Hepatocyte (in vitro differentiated cells): ENCODE results near the gene SEPTIN10. TPM values are rescaled to one million over a fixed set of nuclear protein-coding genes. Genes with fewer than 3 reads are reported as not detected.

Experiments
- DNase-seq: peaks from one replicate; pipeline ENCODE4 v3.0.0-alpha.2; 2016; ENCODE audit warnings: low spot score
- H2AFZ ChIP-seq: fragments of 200-600 bp; sonication (generic); 2 replicates; pipeline ENCODE4 v1.6.0; 2016; ENCODE audit warnings: antibody characterized with exemption, mild to moderate bottlenecking
- H3K27ac ChIP-seq: fragments of 200-600 bp; sonication (generic); 2 replicates; pipeline ENCODE4 v1.5.1; 2016; ENCODE audit warnings: mild to moderate bottlenecking
- H3K27me3 ChIP-seq: fragments of 200-600 bp; sonication (generic); 2 replicates; pipeline ENCODE4 v1.6.1; 2016
- H3K36me3 ChIP-seq: fragments of 200-600 bp; sonication (generic); replicated peaks from 2 replicates; pipeline ENCODE4 v1.5.1; 2016; ENCODE audit warnings: low read depth; ENCODE audit not compliant: insufficient read depth
- H3K4me1 ChIP-seq: fragments of 200-600 bp; sonication (generic); 2 replicates; pipeline ENCODE4 v1.5.1; 2016; ENCODE audit warnings: mild to moderate bottlenecking, moderate library complexity; ENCODE audit not compliant: insufficient read depth
- H3K4me2 ChIP-seq: fragments of 200-600 bp; sonication (generic); 2 replicates; pipeline ENCODE4 v1.6.0; 2016
- H3K4me3 ChIP-seq: fragments of 200-600 bp; sonication (generic); 2 replicates; pipeline ENCODE4 v1.5.1; 2016; ENCODE audit warnings: mild to moderate bottlenecking
- H3K79me2 ChIP-seq: fragments of 200-600 bp; sonication (generic); 2 replicates; pipeline ENCODE4 v1.6.0; 2017; ENCODE audit warnings: mild to moderate bottlenecking
- H3K9me2 ChIP-seq: fragments of 200-600 bp; sonication (generic); replicated peaks from 2 replicates; pipeline ENCODE4 v1.6.0; 2017; ENCODE audit warnings: mild to moderate bottlenecking; ENCODE audit not compliant: insufficient read depth
- H3K9me3 ChIP-seq: fragments of 200-600 bp; sonication (generic); 2 replicates; pipeline ENCODE4 v1.5.1; 2016; ENCODE audit warnings: low read depth, mild to moderate bottlenecking
- H4K20me1 ChIP-seq: fragments of 200-600 bp; sonication (generic); 2 replicates; pipeline ENCODE4 v1.6.0; 2016; ENCODE audit warnings: mild to moderate bottlenecking; ENCODE audit not compliant: insufficient read depth, poor library complexity, severe bottlenecking
- CTCF ChIP-seq: fragments of 200-600 bp; sonication (generic); IDR thresholded peaks from 2 replicates; pipeline ENCODE4 v1.5.1; 2016; ENCODE audit warnings: antibody characterized with exemption, mild to moderate bottlenecking; ENCODE audit not compliant: poor library complexity
- EZH2 ChIP-seq: fragments of 200-600 bp; sonication (generic); IDR thresholded peaks from 2 replicates; pipeline ENCODE4 v1.6.1; 2016; ENCODE audit warnings: antibody characterized with exemption, mild to moderate bottlenecking, borderline replicate concordance
- EZH2phosphoT487 ChIP-seq: fragments of 200-600 bp; sonication (generic); IDR thresholded peaks from one replicate; pipeline ENCODE4 v1.6.1; 2018; ENCODE audit warnings: antibody characterized with exemption, mild to moderate bottlenecking, low read depth, moderate library complexity; ENCODE audit not compliant: unreplicated experiment, severe bottlenecking
- WGBS: methylation state at CpG from one replicate; pipeline ENCODE4 v1.1.6; 2016; ENCODE audit warnings: low lambda C conversion rate; ENCODE audit errors: missing lambda C conversion rate; 5-methylcytosine and 5-hydroxymethylcytosine counted together
- polyA plus RNA-seq: library from polyadenylated mRNA; unstranded; fragments of >200 nt; fragmentation: Nextera tagmentation; extraction: Ambion mirVana; gene quantifications from 2 replicates; pipeline ENCODE4 v1.2.1, GENCODE V29; 2016
- total RNA-seq: library from RNA; depleted of rRNA; stranded (reverse); fragments of >200 nt; gene quantifications from 2 replicates; pipeline ENCODE4 v1.2.3, GENCODE V29; 2014

Gene SEPTIN10
- total and polyA plus RNA-seq, 2 experiments from 2014 or later = 38.7 to 58.7 TPM

DNA sequence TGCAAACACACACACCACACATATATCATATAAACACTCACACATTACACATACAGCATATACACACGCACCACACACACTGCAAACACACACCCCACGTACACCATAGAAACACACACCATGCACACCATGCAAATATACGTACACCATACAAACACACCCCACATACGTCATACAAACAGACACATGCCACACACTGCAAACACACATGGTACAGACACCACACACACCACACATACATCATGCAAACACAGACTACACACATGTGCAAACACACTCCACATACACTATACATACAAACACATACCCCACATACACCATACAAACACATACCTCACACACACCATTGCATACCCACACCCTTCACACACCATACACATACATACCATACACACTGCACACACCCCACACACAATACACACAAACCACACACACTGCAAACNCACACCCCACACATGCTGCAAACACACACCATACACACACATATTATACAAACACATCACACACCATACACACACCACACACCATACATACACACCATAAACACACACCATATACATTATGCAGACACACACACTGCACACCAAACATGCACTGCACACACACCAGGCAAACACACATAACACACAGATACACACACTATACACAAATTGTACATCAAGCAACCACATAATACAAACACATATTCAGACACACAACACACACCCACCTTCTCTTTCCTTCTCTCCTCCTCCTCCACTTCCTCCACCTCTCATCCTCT, 120.4 kb downstream of the SEPTIN10 start:
- TF ChIP-seq EZH2phosphoT487 = no peak
- no peak for TF ChIP-seq EZH2
- no peak for TF ChIP-seq CTCF
- no peak overlapping the region for H3K4me3 ChIP-seq
- H3K27ac ChIP-seq = no peak overlapping the region
- DNase-seq = no peak
- H3K9me2 ChIP-seq = no peaks in the 10 kb centered on the region
- H3K79me2 ChIP-seq = no peaks in the 10 kb centered on the region
- no peaks in the 10 kb centered on the region for H3K36me3 ChIP-seq
- H2AFZ ChIP-seq = no peak overlapping the region
- no peak overlapping the region for H3K4me2 ChIP-seq
- H3K4me1 ChIP-seq = no peaks in the 10 kb centered on the region
- no peaks in the 10 kb centered on the region for H4K20me1 ChIP-seq
- H3K27me3 ChIP-seq = no peaks in the 10 kb centered on the region
- WGBS = 100% methylated on average over 4 of the region's 4 CpGs
- no peaks in the 10 kb centered on the region for H3K9me3 ChIP-seq

Other genes with a start within 250 kb of the SEPTIN10 start
- 26.2 and 26.5 TPM in 2 replicates for gene SOWAHC, start 398 bp upstream of the SEPTIN10 start, total RNA-seq
- 14.0 and 18.8 TPM in 2 replicates for gene SOWAHC, start 398 bp upstream of the SEPTIN10 start, polyA plus RNA-seq
- 17.7 and 46.3 TPM in 2 replicates for gene RGPD5, start 180.3 kb upstream of the SEPTIN10 start, total RNA-seq
- 11.6 and 14.1 TPM in 2 replicates for gene RGPD5, start 180.3 kb upstream of the SEPTIN10 start, polyA plus RNA-seq